HEK293 (cell line): ENCODE results near the gene MAP3K7.
"Not testable (repeated sequence)": the region's sequence is repeated elsewhere in the genome, so short reads cannot be mapped to it uniquely, and the experiment has no call there.

Experiments used
- CTCF ChIA-PET: fragments of 350-600 bp; formaldehyde crosslinking; extraction: SDS; loops from one replicate; lab custom pipeline; 2021; ENCODE audit warnings: antibody characterized with exemption; lab: Yijun Ruan, JAX
- POLR2A ChIA-PET: fragments of 300-600 bp; formaldehyde crosslinking; extraction: SDS; loops from one replicate; lab custom pipeline; 2020; ENCODE audit warnings: antibody characterized with exemption, inconsistent platforms; lab: Yijun Ruan, JAX
- H3K27ac ChIP-seq: fragments of 200-500 bp; sonication (Bioruptor generic); 2 replicates; pipeline ENCODE4 v1.5.1; 2014; ENCODE audit warnings: low read depth, low read length, control low read depth, inconsistent platforms; ENCODE audit errors: extremely low read depth
- H3K36me3 ChIP-seq, 2 experiments: fragments of 200-500 bp in 1 of 2; sonication (Bioruptor generic) in 1 of 2; 1 replicate in 1 of 2; 2 replicates in 1 of 2; pipeline ENCODE4 v1.5.1; 2014 to 2017; ENCODE audit warnings: inconsistent platforms in 2 of 2, low read length in 2 of 2; ENCODE audit not compliant: control insufficient read depth in 2 of 2, insufficient read depth in 1 of 2
- H3K4me1 ChIP-seq: fragments of 200-500 bp; sonication (Bioruptor generic); 2 replicates; pipeline ENCODE4 v1.5.1; 2014; ENCODE audit warnings: mild to moderate bottlenecking, low read length, inconsistent platforms; ENCODE audit not compliant: control insufficient read depth, insufficient read depth
- H3K4me3 ChIP-seq: 2 replicates; pipeline ENCODE4 v1.5.1; 2011; ENCODE audit warnings: low read depth, mild to moderate bottlenecking, control low read depth, low read length, moderate library complexity
- H3K9me3 ChIP-seq: fragments of 200-500 bp; sonication (Bioruptor generic); 2 replicates; pipeline ENCODE4 v1.5.1; 2014; ENCODE audit warnings: low read depth, low read length, inconsistent platforms; ENCODE audit not compliant: control insufficient read depth, insufficient read depth
- ATF2 ChIP-seq: fragments of 450-650 bp; formaldehyde crosslinking; IDR thresholded peaks from 2 replicates; pipeline ENCODE4 v1.5.1; 2016; ENCODE audit warnings: missing biosample characterization, missing genetic modification characterization, low read depth
- ZNF146 ChIP-seq: fragments of 450-650 bp; formaldehyde crosslinking; IDR thresholded peaks from 2 replicates; pipeline ENCODE4 v1.5.1; 2016; ENCODE audit warnings: missing biosample characterization, missing genetic modification characterization
- ZNF239 ChIP-seq: fragments of 450-650 bp; formaldehyde crosslinking; IDR thresholded peaks from 2 replicates; pipeline ENCODE4 v1.5.1; 2016; ENCODE audit warnings: missing biosample characterization, missing genetic modification characterization
- ZNF266 ChIP-seq: fragments of 450-650 bp; formaldehyde crosslinking; IDR thresholded peaks from 2 replicates; pipeline ENCODE4 v1.5.1; 2016; ENCODE audit warnings: missing biosample characterization, missing genetic modification characterization, low read depth
- ZNF280C ChIP-seq: fragments of 450-650 bp; formaldehyde crosslinking; IDR thresholded peaks from 2 replicates; pipeline ENCODE4 v1.5.1; 2016; ENCODE audit warnings: missing biosample characterization, missing genetic modification characterization
- ZNF280D ChIP-seq: fragments of 450-650 bp; formaldehyde crosslinking; IDR thresholded peaks from 2 replicates; pipeline ENCODE4 v1.5.1; 2016; ENCODE audit warnings: missing biosample characterization, missing genetic modification characterization
- ZNF292 ChIP-seq: fragments of 450-650 bp; formaldehyde crosslinking; IDR thresholded peaks from 2 replicates; pipeline ENCODE4 v1.5.1; 2016; ENCODE audit warnings: low read depth, missing biosample characterization, missing genetic modification characterization, borderline replicate concordance
- ZNF366 ChIP-seq: fragments of 450-650 bp; formaldehyde crosslinking; conservative IDR thresholded peaks from 2 replicates; pipeline ENCODE4 v1.5.1; 2016; ENCODE audit warnings: missing biosample characterization, missing genetic modification characterization
- ZNF768 ChIP-seq: fragments of 450-650 bp; formaldehyde crosslinking; IDR thresholded peaks from 2 replicates; pipeline ENCODE4 v1.5.1; 2018; ENCODE audit warnings: missing biosample characterization, mild to moderate bottlenecking, missing genetic modification characterization

MAP3K7 gene

DNA sequence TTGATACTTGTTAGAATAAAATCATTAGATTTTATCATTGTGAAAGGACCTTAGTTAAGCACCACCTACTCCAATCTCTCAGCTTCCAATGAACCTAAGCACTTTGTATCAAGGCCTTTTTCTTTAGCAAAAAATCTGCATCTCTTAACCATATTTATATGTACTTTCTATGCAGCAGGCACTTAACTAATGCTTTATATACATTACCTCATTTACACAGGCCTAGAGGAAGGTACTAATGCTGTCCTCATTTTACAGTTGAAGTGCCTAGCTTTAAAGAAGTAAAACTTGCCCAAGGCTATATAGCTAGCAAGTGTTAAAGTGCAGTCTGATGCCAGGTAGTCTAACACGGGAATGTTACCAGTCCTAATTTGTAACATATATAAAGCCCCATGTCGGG, 14.0 kb downstream of the MAP3K7 start:
- H3K36me3 ChIP-seq: peaks cover 10 to 47% of the 10 kb centered on the region in 2 experiments
- ChIA-PET POLR2A (interaction anchor here (1.0 kb wide), 1 partner anchor 14 kb away, joined by 4 read pairs; the partner anchor contains the start of gene MAP3K7), CTCF (interaction anchor here (0.6 to 1.3 kb wide), 3 partner anchors 11 to 632 kb away, joined by 3 read pairs; no protein-coding TSS in a partner anchor)
- H3K9me3 ChIP-seq: no peaks in the 10 kb centered on the region
- TF ChIP-seq ZNF280C (tag by site-specific recombination) (no peak), ATF2 (peak; percentile 27; the same call in 1 of the 2 replicates)
- no peak overlapping the region for H3K4me3 ChIP-seq
- H3K27ac ChIP-seq: no peak overlapping the region
- no peaks in the 10 kb centered on the region; the same call in 1 of the 2 replicates for H3K4me1 ChIP-seq

GRCh38 chr6:90569223-90569622, 17.6 kb downstream of the MAP3K7 start:
- Histone ChIP-seq H3K27ac (no peak overlapping the region), H3K4me3 (no peak overlapping the region), H3K9me3 (no peaks in the 10 kb centered on the region), H3K4me1 (no peaks in the 10 kb centered on the region; the same call in 1 of the 2 replicates), H3K36me3 (peaks cover 10 to 35% of the 10 kb centered on the region in 2 experiments)
- ChIA-PET CTCF (interaction anchor here (1.8 kb wide), 1 partner anchor 629 kb away, joined by 4 read pairs; no protein-coding TSS in a partner anchor), POLR2A (interaction anchor here (1.4 kb wide), 1 partner anchor 18 kb away, joined by 4 read pairs; no protein-coding TSS in a partner anchor)
- TF ChIP-seq ZNF266 (tag by site-specific recombination): no peak
- TF ChIP-seq ZNF239 (tag by site-specific recombination): no peak
- TF ChIP-seq ZNF768: no peak
- TF ChIP-seq ZNF366: no peak
- TF ChIP-seq ZNF292 (tag by site-specific recombination): no peak

- H3K36me3 ChIP-seq: peaks cover 10 to 39% of the 10 kb centered on the region in 2 experiments
- H3K27ac ChIP-seq, H3K9me3 ChIP-seq, H3K4me3 ChIP-seq, POLR2A ChIA-PET, H3K4me1 ChIP-seq, CTCF ChIA-PET: not testable (repeated sequence)
- TF ChIP-seq ZNF146 (tag by site-specific recombination) (peak; percentile 98), ZNF280D (tag by site-specific recombination) (peak; percentile 69; the same call in 1 of the 2 replicates)
Measured at GRCh38 chr6:90567682-90568081, 19.2 kb downstream of the MAP3K7 start.

DNA sequence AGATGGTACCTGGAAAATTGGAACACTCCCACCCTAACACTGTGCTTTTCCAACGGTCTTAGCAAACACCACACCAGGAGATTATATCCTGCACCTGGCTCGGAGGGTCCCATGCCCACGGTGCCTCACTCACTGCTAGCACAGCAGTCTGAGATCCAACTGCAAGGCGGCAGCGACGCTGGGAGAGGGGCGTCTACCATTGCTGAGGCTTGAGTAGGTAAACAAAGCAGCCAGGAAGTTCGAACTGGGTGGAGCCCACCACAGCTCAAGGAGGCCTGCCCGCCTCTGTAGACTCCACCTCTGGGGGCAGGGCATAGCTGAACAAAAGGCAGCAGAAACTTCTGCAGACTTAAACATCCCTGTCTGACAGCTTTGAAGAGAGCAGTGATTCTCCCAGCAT, 24.5 kb downstream of the MAP3K7 start:
- H3K9me3 ChIP-seq, H3K27ac ChIP-seq, H3K4me3 ChIP-seq, H3K4me1 ChIP-seq: not testable (repeated sequence)
- POLR2A ChIA-PET: interaction anchor here (0.7 kb wide), 1 partner anchor 24 kb away, joined by 3 read pairs; no protein-coding TSS in a partner anchor
- CTCF ChIA-PET: interaction anchor here (1.3 kb wide), 1 partner anchor 11 kb away, joined by 3 read pairs; no protein-coding TSS in a partner anchor
- H3K36me3 ChIP-seq: peaks cover 17 to 55% of the 10 kb centered on the region in 2 experiments
